ENCODE data around the gene CABP4.

Gene CABP4

GRCh38 chr11:67409261-67409666 is 45.9 kb upstream of the CABP4 start:
- H3K4me3 ChIP-seq (ENCODE audit: low read length) = no peak overlapping the region
- no peak for TF ChIP-seq CTCF (IDR thresholded peaks at IDR 0.05; ENCODE audit: insufficient read depth, low read depth, low read length, missing control alignments)
- DNase-seq (ENCODE audit: low read depth) = no peak

GRCh38 chr11:67409781-67410368 is 45.3 kb upstream of the CABP4 start:
- no peak for DNase-seq (ENCODE audit: low read depth)
- no peak for TF ChIP-seq CTCF (IDR thresholded peaks at IDR 0.05; ENCODE audit: insufficient read depth, low read depth, low read length, missing control alignments)
- H3K4me3 ChIP-seq (ENCODE audit: low read length) = no peak overlapping the region

- no peak overlapping the region for H3K4me3 ChIP-seq (ENCODE audit: low read length)
- no peak for DNase-seq (ENCODE audit: low read depth)
Measured at GRCh38 chr11:67410369-67410831, 44.8 kb upstream of the CABP4 start.

GRCh38 chr11:67410984-67411784 is 44.0 kb upstream of the CABP4 start:
- TF ChIP-seq CTCF (IDR thresholded peaks at IDR 0.05; ENCODE audit: insufficient read depth, low read depth, low read length, missing control alignments) = no peak
- no peak for DNase-seq (ENCODE audit: low read depth)
- no peak overlapping the region for H3K4me3 ChIP-seq (ENCODE audit: low read length)

More at GRCh38 chr11:67410369-67410831, 44.8 kb upstream of the CABP4 start:
- no peak for TF ChIP-seq CTCF (IDR thresholded peaks at IDR 0.05; ENCODE audit: insufficient read depth, low read depth, low read length, missing control alignments)

- no peak overlapping the region for H3K4me3 ChIP-seq (ENCODE audit: low read length)
- no peak for DNase-seq (ENCODE audit: low read depth)
- TF ChIP-seq CTCF (IDR thresholded peaks at IDR 0.05; ENCODE audit: insufficient read depth, low read depth, low read length, missing control alignments) = no peak
Measured at GRCh38 chr11:67411785-67412152, 43.4 kb upstream of the CABP4 start.

- no peak for TF ChIP-seq CTCF (IDR thresholded peaks at IDR 0.05; ENCODE audit: insufficient read depth, low read depth, low read length, missing control alignments)
- DNase-seq (ENCODE audit: low read depth) = no peak
- no peak overlapping the region for H3K4me3 ChIP-seq (ENCODE audit: low read length)
Measured at GRCh38 chr11:67412495-67413179, 42.5 kb upstream of the CABP4 start.

Data from epithelial cell of esophagus (primary cell).